Loucy (cell line): ENCODE results near the gene CAPZA3.

Source experiments
- CTCF ChIP-seq: fragments of 200-600 bp; sonication (generic); conservative IDR thresholded peaks from 2 replicates; pipeline ENCODE4 v1.5.1; 2014; ENCODE audit warnings: mild to moderate bottlenecking, antibody characterized with exemption, low read length
- EZH2phosphoT487 ChIP-seq: fragments of 200-600 bp; IDR thresholded peaks from 2 replicates; pipeline ENCODE4 v1.6.1; 2018; ENCODE audit warnings: antibody characterized with exemption, mild to moderate bottlenecking, moderate library complexity, borderline replicate concordance

- TF ChIP-seq EZH2phosphoT487 (no peak), CTCF (no peak)
These were observed 16.5 kb upstream of the CAPZA3 start for GRCh38 chr12:18721452-18721851.
